WI38 (cell line): ENCODE data around the gene LGMN.
"Not testable (repeated sequence)": the region's sequence is repeated elsewhere in the genome, so short reads cannot be mapped to it uniquely, and the experiment has no call there.

Source experiments
- H3K4me3 ChIP-seq: 2 replicates; pipeline ENCODE4 v1.5.1; 2011; ENCODE audit warnings: low read depth, mild to moderate bottlenecking, control low read depth, low read length
- CTCF ChIP-seq: IDR thresholded peaks from 2 replicates; pipeline ENCODE4 v1.5.1; 2012; ENCODE audit warnings: low read depth, mild to moderate bottlenecking, control low read depth, low read length

Gene LGMN

GRCh38 chr14:92787554-92787953 is 39.1 kb upstream of the LGMN start:
- no peak for TF ChIP-seq CTCF
- H3K4me3 ChIP-seq: no peak overlapping the region

- H3K4me3 ChIP-seq: no peak overlapping the region
These were observed 38.0 kb upstream of the LGMN start for GRCh38 chr14:92786427-92786756.

GRCh38 chr14:92785667-92786426 is 37.4 kb upstream of the LGMN start:
- H3K4me3 ChIP-seq: peak overlapping the region; percentile 21
- TF ChIP-seq CTCF: peak; percentile 45

More at GRCh38 chr14:92786427-92786756, 38.0 kb upstream of the LGMN start:
- no peak for TF ChIP-seq CTCF

GRCh38 chr14:92783813-92784431 is 35.5 kb upstream of the LGMN start:
- TF ChIP-seq CTCF: peak; percentile 35; the same call in 1 of the 2 replicates
- H3K4me3 ChIP-seq: no peak overlapping the region

GRCh38 chr14:92781350-92781749 is 32.9 kb upstream of the LGMN start:
- TF ChIP-seq CTCF: no peak
- no peak overlapping the region for H3K4me3 ChIP-seq

- H3K4me3 ChIP-seq: no peak overlapping the region
These were observed 32.2 kb upstream of the LGMN start for GRCh38 chr14:92780444-92781232.

GRCh38 chr14:92778868-92779565 is 30.6 kb upstream of the LGMN start:
- not testable (repeated sequence) for H3K4me3 ChIP-seq

More at GRCh38 chr14:92780444-92781232, 32.2 kb upstream of the LGMN start:
- TF ChIP-seq CTCF: no peak

- not testable (repeated sequence) for H3K4me3 ChIP-seq
These were observed 26.9 kb upstream of the LGMN start for GRCh38 chr14:92775292-92775691.
